ENCODE data around the gene EPHB3. TPM values are rescaled to one million over a fixed set of nuclear protein-coding genes. Genes with fewer than 3 reads are reported as not detected.

Gene EPHB3
- total and polyA plus RNA-seq, 8 donors, result 2.9 to 33.3 (median 22.7) TPM

DNA sequence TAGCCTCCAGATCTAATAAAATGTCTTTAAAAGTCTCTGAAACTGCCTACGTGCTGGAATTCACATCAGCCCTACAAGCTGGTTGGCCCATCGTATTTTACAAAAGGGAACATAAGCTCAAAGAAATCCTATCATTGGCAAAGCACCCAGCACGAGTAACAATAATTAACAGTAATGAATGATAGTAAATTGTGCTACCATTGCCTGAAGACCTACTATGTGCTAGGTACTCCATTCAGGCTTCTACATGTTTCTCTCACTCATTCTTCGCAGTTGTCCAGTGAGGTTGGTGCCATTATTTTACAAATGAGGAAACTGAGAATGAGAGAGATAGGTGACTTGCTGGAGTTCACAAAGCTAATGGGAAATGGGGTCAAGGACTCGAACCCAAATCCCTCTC, 7.1 kb upstream of the EPHB3 start:
- Histone ChIP-seq H3K4me1 (peaks cover 11 to 39% (median 36%) of the 10 kb centered on the region in 4 donors), H3K27me3 (peaks cover 0 to 16% (median 0%) of the 10 kb centered on the region in 3 donors), H3K9me3 (no peaks in the 10 kb centered on the region), H3K27ac (no peak overlapping the region), H3K36me3 (no peaks in the 10 kb centered on the region), H3K4me3 (no peak overlapping the region)
- WGBS, 5 donors, result 82 to 92% (median 91%) methylated on average over 5 of the region's 5 CpGs
- intact Hi-C loops (cut with DNase I; ENCODE audit: low total_unique reads), result no loop called here
- no peak for DNase-seq
- no peak for TF ChIP-seq POLR2A (IDR thresholded peaks at IDR 0.05)
- TF ChIP-seq EP300 (IDR thresholded peaks at IDR 0.05), result no peak
- TF ChIP-seq POLR2AphosphoS5 (IDR thresholded peaks at IDR 0.05), result no peak
- TF ChIP-seq, protein P1, sequence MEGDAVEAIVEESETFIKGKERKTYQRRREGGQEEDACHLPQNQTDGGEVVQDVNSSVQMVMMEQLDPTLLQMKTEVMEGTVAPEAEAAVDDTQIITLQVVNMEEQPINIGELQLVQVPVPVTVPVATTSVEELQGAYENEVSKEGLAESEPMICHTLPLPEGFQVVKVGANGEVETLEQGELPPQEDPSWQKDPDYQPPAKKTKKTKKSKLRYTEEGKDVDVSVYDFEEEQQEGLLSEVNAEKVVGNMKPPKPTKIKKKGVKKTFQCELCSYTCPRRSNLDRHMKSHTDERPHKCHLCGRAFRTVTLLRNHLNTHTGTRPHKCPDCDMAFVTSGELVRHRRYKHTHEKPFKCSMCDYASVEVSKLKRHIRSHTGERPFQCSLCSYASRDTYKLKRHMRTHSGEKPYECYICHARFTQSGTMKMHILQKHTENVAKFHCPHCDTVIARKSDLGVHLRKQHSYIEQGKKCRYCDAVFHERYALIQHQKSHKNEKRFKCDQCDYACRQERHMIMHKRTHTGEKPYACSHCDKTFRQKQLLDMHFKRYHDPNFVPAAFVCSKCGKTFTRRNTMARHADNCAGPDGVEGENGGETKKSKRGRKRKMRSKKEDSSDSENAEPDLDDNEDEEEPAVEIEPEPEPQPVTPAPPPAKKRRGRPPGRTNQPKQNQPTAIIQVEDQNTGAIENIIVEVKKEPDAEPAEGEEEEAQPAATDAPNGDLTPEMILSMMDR (IDR thresholded peaks at IDR 0.05), result no peak

DNA sequence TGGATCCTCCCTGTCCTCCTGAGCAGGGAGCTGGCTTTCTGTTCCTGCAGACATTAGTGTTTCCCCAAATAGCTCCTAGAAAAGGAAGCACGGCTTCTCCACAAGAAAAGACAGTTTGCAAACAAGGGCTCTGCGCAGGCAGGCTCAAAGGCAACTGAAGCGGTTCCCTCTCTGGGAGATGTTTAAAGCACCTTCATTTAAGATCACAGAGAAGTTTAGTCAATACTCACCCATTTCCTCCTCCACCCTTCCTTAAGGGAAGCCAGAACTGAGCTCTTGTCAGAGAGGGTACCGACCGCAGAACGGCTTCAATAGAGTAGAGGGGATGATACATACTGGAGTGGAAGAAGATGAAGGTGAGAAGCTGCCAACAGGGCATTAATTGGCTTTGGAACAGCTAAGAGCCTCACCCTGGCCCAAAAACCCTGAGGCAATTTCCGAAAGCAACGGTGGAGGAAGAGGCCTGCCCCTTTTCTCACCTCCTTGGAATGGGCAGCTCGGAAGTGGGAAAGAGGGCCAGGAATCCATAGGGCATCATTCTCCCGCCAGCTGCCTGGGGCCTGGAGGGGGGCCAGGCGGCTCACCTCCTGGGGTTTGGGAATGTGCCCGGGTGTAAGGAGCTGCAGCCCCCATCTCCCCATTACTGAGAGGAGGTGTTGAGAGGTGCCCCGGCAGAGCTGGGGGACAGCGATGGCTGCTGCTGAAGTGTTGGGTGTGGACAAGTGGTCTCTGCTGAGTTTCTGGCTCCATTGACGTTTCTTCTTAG, 4.8 kb upstream of the EPHB3 start:
- H3K36me3 ChIP-seq, result no peaks in the 10 kb centered on the region
- intact Hi-C loops (cut with DNase I; ENCODE audit: low total_unique reads), result no loop called here
- H3K9me3 ChIP-seq, result no peaks in the 10 kb centered on the region
- peaks cover 0 to 13% (median 0%) of the 10 kb centered on the region in 3 donors for H3K27me3 ChIP-seq
- WGBS, 5 donors, result 29 to 47% (median 39%) methylated on average over 15 of the region's 15 CpGs
- no peak overlapping the region for H3K4me3 ChIP-seq
- peaks cover 20 to 54% (median 54%) of the 10 kb centered on the region in 4 donors for H3K4me1 ChIP-seq
- H3K27ac ChIP-seq, result peak overlapping the region in 4 of 5 donors; percentile 24 to 89 (median 54)
- TF ChIP-seq POLR2AphosphoS5 (IDR thresholded peaks at IDR 0.05) (no peak), EP300 (IDR thresholded peaks at IDR 0.05) (no peak), POLR2A (IDR thresholded peaks at IDR 0.05) (no peak)
- TF ChIP-seq, protein P1 (IDR thresholded peaks at IDR 0.05), result no peak
- no peak for DNase-seq

DNA sequence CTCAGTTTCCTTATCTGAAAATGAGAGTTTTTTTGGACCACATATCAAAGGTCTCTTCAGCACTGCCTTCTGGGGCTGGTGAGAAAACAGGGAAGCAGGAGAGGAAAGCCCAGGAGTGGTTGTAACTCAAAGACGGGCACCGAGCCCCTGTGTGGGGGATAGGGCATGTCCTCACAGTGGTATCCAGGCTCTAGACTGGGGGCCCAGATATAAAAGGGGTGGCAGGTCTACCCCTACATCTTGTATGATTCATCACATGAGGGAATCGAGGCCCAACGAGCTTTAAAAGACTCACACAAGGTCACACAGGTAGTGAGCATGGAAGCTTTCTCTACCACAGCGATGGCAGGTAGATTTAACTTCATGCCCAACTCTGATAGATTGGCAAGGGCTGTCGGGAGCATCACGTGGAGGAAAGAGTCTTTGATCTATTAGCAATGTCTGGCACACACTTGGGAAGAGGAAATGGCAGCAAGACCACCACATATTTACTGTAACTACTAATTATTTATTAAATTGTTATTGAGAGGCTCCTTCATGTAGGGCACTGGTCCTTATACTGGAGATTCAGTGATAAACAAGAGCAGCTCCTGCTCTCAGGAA, 4.1 kb upstream of the EPHB3 start:
- intact Hi-C loops (cut with DNase I; ENCODE audit: low total_unique reads), result no loop called here
- Histone ChIP-seq H3K9me3 (no peaks in the 10 kb centered on the region), H3K27me3 (peaks cover 0 to 18% (median 0%) of the 10 kb centered on the region in 3 donors), H3K36me3 (no peaks in the 10 kb centered on the region), H3K4me3 (no peak overlapping the region), H3K27ac (peak overlapping the region in 4 of 5 donors; percentile 24 to 89 (median 54)), H3K4me1 (peaks cover 20 to 59% (median 56%) of the 10 kb centered on the region in 4 donors)
- TF ChIP-seq POLR2AphosphoS5 (IDR thresholded peaks at IDR 0.05) (no peak), EP300 (IDR thresholded peaks at IDR 0.05) (no peak)
- TF ChIP-seq, protein P1 (IDR thresholded peaks at IDR 0.05), result no peak
- no peak for DNase-seq
- whole genome bisulfite sequencing, 5 donors, result 46 to 58% (median 52%) methylated on average over 7 of the region's 7 CpGs

DNA sequence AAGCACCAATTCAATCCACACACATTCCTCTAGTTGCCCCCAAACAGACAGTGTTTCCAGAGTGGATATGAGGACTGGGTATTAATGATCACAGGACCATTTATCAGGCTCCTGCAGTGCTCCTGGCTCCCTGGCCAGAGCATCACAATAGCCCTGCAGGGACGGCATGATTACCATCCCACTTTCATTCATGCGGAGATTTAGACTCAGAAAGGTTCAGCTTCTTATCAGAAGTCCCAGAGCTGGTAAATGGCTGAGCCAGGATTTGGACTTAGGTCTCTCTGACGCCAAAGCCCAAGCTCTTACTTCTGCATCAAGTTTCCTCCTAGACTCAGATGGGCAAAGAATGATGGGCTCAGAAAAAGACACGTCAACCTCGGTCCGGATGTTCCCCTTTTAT, 2.9 kb upstream of the EPHB3 start:
- intact Hi-C loops (cut with DNase I; ENCODE audit: low total_unique reads), result no loop called here
- H3K4me1 ChIP-seq, result peaks cover 20 to 72% (median 62%) of the 10 kb centered on the region in 4 donors
- H3K9me3 ChIP-seq, result no peaks in the 10 kb centered on the region
- 31 to 65% (median 35%) methylated on average over 6 of the region's 6 CpGs for WGBS, 5 donors
- H3K4me3 ChIP-seq, result no peak overlapping the region
- peak in 1 of 2 donors; percentile 20 for DNase-seq
- TF ChIP-seq POLR2A (IDR thresholded peaks at IDR 0.05), result no peak
- TF ChIP-seq, protein P1 (IDR thresholded peaks at IDR 0.05), result no peak
- peak overlapping the region; percentile 57 to 89 (median 70) for H3K27ac ChIP-seq
- peaks cover 0 to 23% (median 0%) of the 10 kb centered on the region in 3 donors for H3K27me3 ChIP-seq
- no peaks in the 10 kb centered on the region for H3K36me3 ChIP-seq
